Loucy (cell line): Measurements from ENCODE around the gene CCDC110.

Experiments
- H2AFZ ChIP-seq: fragments of 200-600 bp; sonication (generic); 2 replicates; pipeline ENCODE4 v1.6.0; 2016; ENCODE audit warnings: antibody characterized with exemption, mild to moderate bottlenecking, low read length, moderate library complexity
- H3F3A ChIP-seq: fragments of 200-600 bp; 2 replicates; pipeline ENCODE4 v1.6.0; 2016; ENCODE audit warnings: antibody characterized with exemption, low read depth, mild to moderate bottlenecking
- H3K27me3 ChIP-seq: fragments of 200-600 bp; sonication (generic); 2 replicates; pipeline ENCODE4 v1.6.1; 2014; ENCODE audit warnings: low read length, mild to moderate bottlenecking; ENCODE audit not compliant: insufficient read depth, poor library complexity, severe bottlenecking
- H3K36me3 ChIP-seq: fragments of 200-600 bp; sonication (generic); 2 replicates; pipeline ENCODE4 v1.6.1; 2016; ENCODE audit warnings: low read length; ENCODE audit not compliant: insufficient read depth
- H3K4me1 ChIP-seq: fragments of 200-600 bp; sonication (generic); 2 replicates; pipeline ENCODE4 v1.5.1; 2014; ENCODE audit warnings: low read length, mild to moderate bottlenecking; ENCODE audit not compliant: insufficient read depth, poor library complexity, severe bottlenecking
- H3K4me2 ChIP-seq: fragments of 200-600 bp; sonication (generic); 2 replicates; pipeline ENCODE4 v1.6.0; 2014; ENCODE audit warnings: antibody characterized with exemption, low read length, low read depth, mild to moderate bottlenecking; ENCODE audit not compliant: poor library complexity, severe bottlenecking
- H3K4me3 ChIP-seq: fragments of 200-600 bp; sonication (generic); 2 replicates; pipeline ENCODE4 v1.5.1; 2014; ENCODE audit warnings: low read length, mild to moderate bottlenecking, mixed read lengths; ENCODE audit not compliant: poor library complexity, severe bottlenecking
- H3K79me2 ChIP-seq: fragments of 200-600 bp; sonication (generic); 2 replicates; pipeline ENCODE4 v1.6.1; 2014; ENCODE audit warnings: low read length; ENCODE audit not compliant: insufficient read depth
- H3K9ac ChIP-seq: fragments of 200-600 bp; sonication (generic); 2 replicates; pipeline ENCODE4 v1.6.0; 2014; ENCODE audit warnings: mild to moderate bottlenecking, low read depth, low read length, moderate library complexity; ENCODE audit not compliant: poor library complexity, severe bottlenecking
- H3K9me2 ChIP-seq: fragments of 200-600 bp; sonication (generic); replicated peaks from 2 replicates; pipeline ENCODE4 v1.6.1; 2016; ENCODE audit warnings: low read depth, low read length, mixed read lengths
- H3K9me3 ChIP-seq: fragments of 200-600 bp; sonication (generic); 2 replicates; pipeline ENCODE4 v1.6.1; 2014; ENCODE audit warnings: mild to moderate bottlenecking, antibody characterized with exemption, low read length, low read depth; ENCODE audit not compliant: insufficient read depth
- H4K20me1 ChIP-seq: fragments of 200-600 bp; sonication (generic); 2 replicates; pipeline ENCODE4 v1.6.0; 2014; ENCODE audit warnings: antibody characterized with exemption, low read length, mild to moderate bottlenecking; ENCODE audit not compliant: insufficient read depth, poor library complexity, severe bottlenecking
- EZH2phosphoT487 ChIP-seq: fragments of 200-600 bp; IDR thresholded peaks from 2 replicates; pipeline ENCODE4 v1.6.1; 2018; ENCODE audit warnings: antibody characterized with exemption, mild to moderate bottlenecking, moderate library complexity, borderline replicate concordance
- TF ChIP-seq, protein P1 (sequence below): fragments of 200-600 bp; sonication (generic); conservative IDR thresholded peaks from 2 replicates; pipeline ENCODE4 v1.5.1; 2014; ENCODE audit warnings: mild to moderate bottlenecking, antibody characterized with exemption, low read length

The CCDC110 gene

DNA sequence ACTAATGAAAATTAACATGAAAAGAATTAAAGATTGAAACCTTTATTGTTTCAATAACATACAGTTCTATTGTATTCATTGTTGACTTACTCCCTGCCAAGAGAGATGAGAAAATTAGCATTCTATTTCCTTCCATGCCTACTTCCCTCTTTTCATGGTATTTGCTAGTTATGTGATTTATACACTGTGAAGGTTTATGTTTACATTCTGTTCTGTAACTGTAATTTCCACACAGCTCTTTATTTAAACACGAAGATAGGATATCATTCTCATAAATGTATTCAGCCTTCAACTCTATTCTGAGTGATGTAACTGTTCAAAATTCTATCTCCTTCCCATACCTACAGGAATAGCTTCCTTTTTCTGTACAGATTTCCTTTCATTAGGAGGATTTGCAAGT, 6.6 kb downstream of the CCDC110 start:
- no peaks in the 10 kb centered on the region for H3K9me3 ChIP-seq
- H3K9me2 ChIP-seq, result no peaks in the 10 kb centered on the region
- H3K4me2 ChIP-seq, result no peak overlapping the region
- no peak overlapping the region for H3K4me3 ChIP-seq
- H3K27me3 ChIP-seq, result no peaks in the 10 kb centered on the region
- no peak for TF ChIP-seq EZH2phosphoT487
- TF ChIP-seq, protein P1, sequence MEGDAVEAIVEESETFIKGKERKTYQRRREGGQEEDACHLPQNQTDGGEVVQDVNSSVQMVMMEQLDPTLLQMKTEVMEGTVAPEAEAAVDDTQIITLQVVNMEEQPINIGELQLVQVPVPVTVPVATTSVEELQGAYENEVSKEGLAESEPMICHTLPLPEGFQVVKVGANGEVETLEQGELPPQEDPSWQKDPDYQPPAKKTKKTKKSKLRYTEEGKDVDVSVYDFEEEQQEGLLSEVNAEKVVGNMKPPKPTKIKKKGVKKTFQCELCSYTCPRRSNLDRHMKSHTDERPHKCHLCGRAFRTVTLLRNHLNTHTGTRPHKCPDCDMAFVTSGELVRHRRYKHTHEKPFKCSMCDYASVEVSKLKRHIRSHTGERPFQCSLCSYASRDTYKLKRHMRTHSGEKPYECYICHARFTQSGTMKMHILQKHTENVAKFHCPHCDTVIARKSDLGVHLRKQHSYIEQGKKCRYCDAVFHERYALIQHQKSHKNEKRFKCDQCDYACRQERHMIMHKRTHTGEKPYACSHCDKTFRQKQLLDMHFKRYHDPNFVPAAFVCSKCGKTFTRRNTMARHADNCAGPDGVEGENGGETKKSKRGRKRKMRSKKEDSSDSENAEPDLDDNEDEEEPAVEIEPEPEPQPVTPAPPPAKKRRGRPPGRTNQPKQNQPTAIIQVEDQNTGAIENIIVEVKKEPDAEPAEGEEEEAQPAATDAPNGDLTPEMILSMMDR, result no peak
- H2AFZ ChIP-seq, result no peak overlapping the region
- H3K4me1 ChIP-seq, result no peaks in the 10 kb centered on the region
- no peaks in the 10 kb centered on the region for H3F3A ChIP-seq
- H4K20me1 ChIP-seq, result no peaks in the 10 kb centered on the region
- H3K9ac ChIP-seq, result no peak overlapping the region
- no peaks in the 10 kb centered on the region for H3K79me2 ChIP-seq
- no peaks in the 10 kb centered on the region for H3K36me3 ChIP-seq

DNA sequence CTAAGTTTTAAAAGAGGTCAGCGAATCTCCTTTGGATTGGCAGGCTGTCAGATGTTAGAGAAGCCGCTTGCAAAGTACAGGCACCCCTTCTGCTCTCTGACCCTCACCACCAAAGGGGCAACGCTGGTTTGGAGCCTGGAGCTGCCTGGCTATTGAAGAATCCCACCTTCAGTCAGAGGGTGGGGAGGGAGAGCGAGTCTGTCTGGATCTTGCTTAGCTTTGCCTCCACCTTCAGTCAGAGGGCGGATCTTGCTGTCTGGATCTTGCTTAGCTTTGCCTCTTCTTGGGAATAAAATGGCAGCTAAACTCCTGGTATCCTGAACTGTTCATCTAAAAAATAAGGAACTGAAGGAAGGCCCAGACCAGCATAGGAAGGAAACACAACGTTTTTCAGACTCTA, 7.3 kb downstream of the CCDC110 start:
- H3K27me3 ChIP-seq, result no peaks in the 10 kb centered on the region

DNA sequence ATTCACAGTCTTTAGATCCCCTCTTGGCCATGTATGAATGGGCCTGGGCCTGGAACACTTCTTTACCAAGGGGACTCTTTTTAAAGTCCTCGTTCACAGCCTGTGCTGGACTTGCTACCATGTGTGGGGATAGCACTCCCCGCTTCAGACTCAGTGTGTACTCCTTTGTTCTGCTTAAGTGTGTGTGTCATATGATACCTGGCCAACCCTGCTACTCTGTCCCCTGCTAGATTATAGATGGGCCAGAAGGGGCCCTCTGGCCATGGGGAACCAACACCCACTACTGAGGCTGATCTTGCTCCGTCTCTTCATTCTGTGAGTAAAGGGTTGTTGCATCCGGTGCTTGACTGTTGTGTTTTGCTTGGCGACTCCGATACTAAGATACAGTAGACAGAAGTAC, 8.0 kb downstream of the CCDC110 start:
- Histone ChIP-seq H3K27me3 (no peaks in the 10 kb centered on the region), H3K36me3 (no peaks in the 10 kb centered on the region), H3K9ac (no peak overlapping the region), H3K9me2 (no peaks in the 10 kb centered on the region), H3K4me1 (no peaks in the 10 kb centered on the region), H2AFZ (no peak overlapping the region), H3K9me3 (no peaks in the 10 kb centered on the region), H3F3A (no peaks in the 10 kb centered on the region), H3K79me2 (no peaks in the 10 kb centered on the region), H4K20me1 (no peaks in the 10 kb centered on the region), H3K4me3 (no peak overlapping the region), H3K4me2 (no peak overlapping the region)
- TF ChIP-seq EZH2phosphoT487, result no peak
- TF ChIP-seq, protein P1, result no peak

More for the DNA sequence above, 7.3 kb downstream of the CCDC110 start:
- no peaks in the 10 kb centered on the region for H4K20me1 ChIP-seq
- no peaks in the 10 kb centered on the region for H3K79me2 ChIP-seq
- TF ChIP-seq EZH2phosphoT487, result no peak
- TF ChIP-seq, protein P1, result no peak
- H3K4me3 ChIP-seq, result no peak overlapping the region
- no peaks in the 10 kb centered on the region for H3K4me1 ChIP-seq
- no peak overlapping the region for H3K4me2 ChIP-seq
- H3K36me3 ChIP-seq, result no peaks in the 10 kb centered on the region
- H3K9me3 ChIP-seq, result no peaks in the 10 kb centered on the region
- H2AFZ ChIP-seq, result no peak overlapping the region
- no peak overlapping the region for H3K9ac ChIP-seq
- no peaks in the 10 kb centered on the region for H3K9me2 ChIP-seq
- no peaks in the 10 kb centered on the region for H3F3A ChIP-seq
